Body of pancreas (tissue), 4 donors: Measurements from ENCODE around the gene SHISA5. TPM values are rescaled to one million over a fixed set of nuclear protein-coding genes. Genes with fewer than 3 reads are reported as not detected.

Experiments
- ATAC-seq: fragments of 150-250 bp; one replicate; pipeline ENCODE4 v1.9.1; 2016
- DNase-seq, 4 donors: peaks; one replicate each; pipeline ENCODE4 v3.0.0-alpha.2; 2019
- H3K27ac ChIP-seq, 4 donors: fragments of 200-600 bp; sonication (generic); 1 replicate in 3 of 4; 2 replicates in 1 of 4; pipeline versions ENCODE4 v1.5.1 to v1.6.1; 2016 to 2019; ENCODE audit warnings: mild to moderate bottlenecking in 1 of 4, mixed read lengths in 1 of 4, moderate library complexity in 1 of 4
- H3K27me3 ChIP-seq, 2 donors: fragments of 200-600 bp; sonication (generic); one replicate each; pipeline ENCODE4 v1.6.0; 2016; ENCODE audit warnings: mild to moderate bottlenecking in 1 of 2
- H3K36me3 ChIP-seq, 2 donors: fragments of 200-600 bp; sonication (generic); replicated peaks in 1 of 2; 2 replicates each; pipeline ENCODE4 v1.5.1; 2016; ENCODE audit warnings: low read depth in 2 of 2; ENCODE audit not compliant: insufficient read depth in 1 of 2
- H3K4me1 ChIP-seq: fragments of 200-600 bp; sonication (generic); one replicate; pipeline ENCODE4 v1.6.0; 2016
- H3K4me3 ChIP-seq, 2 donors: fragments of 200-600 bp; sonication (generic); 1 replicate in 1 of 2; 2 replicates in 1 of 2; pipeline ENCODE4 v1.5.1; 2016 to 2019
- H3K9me3 ChIP-seq, 3 donors: fragments of 200-600 bp; sonication (generic); 1 replicate in 2 of 3; 2 replicates in 1 of 3; pipeline ENCODE4 v1.5.1; 2016
- POLR2A ChIP-seq, 3 donors: fragments of 450-650 bp; IDR thresholded peaks; one replicate each; pipeline ENCODE4 v1.6.1; 2016; ENCODE audit warnings: antibody characterized with exemption in 3 of 3, mild to moderate bottlenecking in 2 of 3
- WGBS, 2 donors: methylation state at CpG; one replicate each; pipeline ENCODE4 v1.1.5; 2017; 5-methylcytosine and 5-hydroxymethylcytosine counted together
- intact Hi-C: fragments of 100-400 bp; cut with DNase I; formaldehyde crosslinking; loops from one replicate; pipeline ENCODE4 v1.15.1; 2023
- total RNA-seq, 2 donors: library from RNA; depleted of rRNA; stranded (reverse); fragments of >200 nt; gene quantifications; one replicate each; pipeline ENCODE4 v1.1.0, GENCODE V29; 2016
- TF ChIP-seq, protein P1 (sequence below), 7 experiments: fragments of 450-650 bp in 4 of 7; fragments of 200-600 bp in 3 of 7; sonication (generic) in 3 of 7; IDR thresholded peaks; one replicate each; pipeline ENCODE4 v1.5.1; 2016 to 2019; ENCODE audit warnings: antibody characterized with exemption in 7 of 7

SHISA5 gene
- total RNA-seq, 2 donors from 2014 or later: 46.5 to 48.5 TPM

DNA sequence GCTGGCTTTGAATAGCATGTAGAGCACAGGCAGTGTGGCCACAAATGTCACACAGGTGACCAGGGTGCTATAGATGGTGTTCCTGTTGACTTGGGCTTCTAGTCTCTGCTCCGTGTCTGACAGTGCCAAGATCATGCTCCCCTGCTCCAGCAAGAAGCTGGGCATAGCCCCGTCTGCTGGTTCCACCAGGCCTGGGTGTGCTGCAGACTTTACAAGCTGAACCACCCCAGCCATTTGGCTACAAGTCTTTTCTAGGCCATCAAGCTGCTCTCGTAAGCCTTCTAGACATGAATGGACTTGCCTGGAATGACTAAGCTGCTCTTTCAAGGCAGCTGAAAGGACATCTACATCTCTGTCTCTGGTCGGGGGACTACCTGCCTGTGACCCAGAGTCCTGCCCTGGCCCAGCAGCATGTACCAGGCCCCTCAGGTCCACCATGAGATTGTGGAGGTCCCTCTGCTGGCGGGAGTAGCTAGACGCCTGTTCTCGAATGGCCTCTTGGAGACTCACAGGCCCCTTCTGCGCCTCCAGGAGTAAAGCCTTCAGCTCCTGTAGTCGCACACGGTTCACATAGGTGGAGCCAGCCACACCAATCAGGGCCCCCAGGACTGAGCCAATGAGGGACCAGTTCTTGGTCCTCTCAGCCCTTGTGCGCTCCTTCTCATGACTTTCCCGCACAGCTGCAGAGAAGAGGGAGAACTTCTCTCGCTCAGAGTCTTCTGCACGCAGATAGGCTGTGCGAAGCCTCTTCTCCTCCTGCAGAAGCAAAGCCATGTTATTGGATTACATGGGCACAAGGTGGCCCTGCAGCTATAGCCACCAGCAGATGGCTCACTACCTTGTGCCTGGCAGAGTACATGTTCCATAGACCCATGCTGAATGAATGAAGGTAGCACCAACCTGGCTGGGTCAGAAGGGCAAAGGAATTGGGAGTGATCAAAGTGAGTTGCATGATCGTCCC, 71.3 kb downstream of the SHISA5 start:
- DNase-seq (no peak), ATAC-seq (no peak)
- H3K27ac ChIP-seq: peak overlapping the region in 1 of 4 donors; percentile 93
- no peaks in the 10 kb centered on the region for H3K36me3 ChIP-seq
- TF ChIP-seq POLR2A (IDR thresholded peaks at IDR 0.05): no peak
- TF ChIP-seq, protein P1, sequence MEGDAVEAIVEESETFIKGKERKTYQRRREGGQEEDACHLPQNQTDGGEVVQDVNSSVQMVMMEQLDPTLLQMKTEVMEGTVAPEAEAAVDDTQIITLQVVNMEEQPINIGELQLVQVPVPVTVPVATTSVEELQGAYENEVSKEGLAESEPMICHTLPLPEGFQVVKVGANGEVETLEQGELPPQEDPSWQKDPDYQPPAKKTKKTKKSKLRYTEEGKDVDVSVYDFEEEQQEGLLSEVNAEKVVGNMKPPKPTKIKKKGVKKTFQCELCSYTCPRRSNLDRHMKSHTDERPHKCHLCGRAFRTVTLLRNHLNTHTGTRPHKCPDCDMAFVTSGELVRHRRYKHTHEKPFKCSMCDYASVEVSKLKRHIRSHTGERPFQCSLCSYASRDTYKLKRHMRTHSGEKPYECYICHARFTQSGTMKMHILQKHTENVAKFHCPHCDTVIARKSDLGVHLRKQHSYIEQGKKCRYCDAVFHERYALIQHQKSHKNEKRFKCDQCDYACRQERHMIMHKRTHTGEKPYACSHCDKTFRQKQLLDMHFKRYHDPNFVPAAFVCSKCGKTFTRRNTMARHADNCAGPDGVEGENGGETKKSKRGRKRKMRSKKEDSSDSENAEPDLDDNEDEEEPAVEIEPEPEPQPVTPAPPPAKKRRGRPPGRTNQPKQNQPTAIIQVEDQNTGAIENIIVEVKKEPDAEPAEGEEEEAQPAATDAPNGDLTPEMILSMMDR (IDR thresholded peaks at IDR 0.05): no peak
- peaks cover 34% of the 10 kb centered on the region for H3K4me1 ChIP-seq
- whole genome bisulfite sequencing, 2 donors: 88% methylated on average over 13 to 16 of the region's 16 CpGs
- H3K9me3 ChIP-seq: no peaks in the 10 kb centered on the region
- no peaks in the 10 kb centered on the region for H3K27me3 ChIP-seq
- intact Hi-C loops: no loop called here
- H3K4me3 ChIP-seq: no peak overlapping the region

DNA sequence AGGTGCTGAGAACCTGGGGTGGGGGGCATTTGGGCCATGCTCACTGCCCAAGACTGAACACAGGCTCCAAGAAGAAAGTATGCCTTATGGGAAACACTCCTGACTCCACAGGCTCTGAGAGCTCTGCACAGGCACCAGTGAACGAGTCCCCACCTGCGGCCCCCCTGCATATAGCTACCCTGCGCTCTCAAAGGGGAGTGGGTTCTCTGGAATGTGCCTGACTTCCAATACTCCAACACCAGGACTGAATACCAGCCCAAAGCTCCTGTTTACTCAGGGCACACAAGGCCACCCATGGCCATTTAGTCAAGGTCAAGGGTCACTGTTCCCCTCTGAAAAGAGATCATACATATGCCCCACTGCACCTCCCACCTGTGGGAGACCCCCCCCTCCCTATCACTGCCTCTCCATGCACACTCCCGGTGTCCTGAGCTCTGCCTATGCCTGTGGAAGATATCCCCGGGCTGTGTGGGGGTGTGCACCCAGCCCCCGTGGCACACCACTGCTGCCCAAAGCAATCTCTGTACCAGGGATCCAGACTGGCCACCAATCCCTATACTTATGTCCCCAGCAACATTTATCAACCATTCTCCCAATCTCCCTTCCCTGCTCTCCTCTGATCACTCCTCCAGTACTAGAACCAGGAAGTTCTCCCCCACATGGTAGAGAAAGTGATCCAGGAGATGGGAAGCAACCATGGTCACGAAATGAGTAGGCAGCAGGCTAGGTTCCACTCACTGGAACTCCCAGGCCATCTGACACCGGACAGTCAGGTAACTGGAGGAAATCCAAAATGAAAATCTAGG, 72.5 kb downstream of the SHISA5 start:
- Histone ChIP-seq H3K9me3 (no peaks in the 10 kb centered on the region), H3K36me3 (no peaks in the 10 kb centered on the region), H3K4me1 (peaks cover 47% of the 10 kb centered on the region), H3K4me3 (no peak overlapping the region), H3K27ac (peak overlapping the region; percentile 90 to 96 (median 94)), H3K27me3 (no peaks in the 10 kb centered on the region)
- intact Hi-C loops: no loop called here
- WGBS, 2 donors: 59 to 73% methylated on average over 4 to 8 of the region's 8 CpGs
- no peak for ATAC-seq
- no peak for DNase-seq
- TF ChIP-seq, protein P1 (IDR thresholded peaks at IDR 0.05): no peak

DNA sequence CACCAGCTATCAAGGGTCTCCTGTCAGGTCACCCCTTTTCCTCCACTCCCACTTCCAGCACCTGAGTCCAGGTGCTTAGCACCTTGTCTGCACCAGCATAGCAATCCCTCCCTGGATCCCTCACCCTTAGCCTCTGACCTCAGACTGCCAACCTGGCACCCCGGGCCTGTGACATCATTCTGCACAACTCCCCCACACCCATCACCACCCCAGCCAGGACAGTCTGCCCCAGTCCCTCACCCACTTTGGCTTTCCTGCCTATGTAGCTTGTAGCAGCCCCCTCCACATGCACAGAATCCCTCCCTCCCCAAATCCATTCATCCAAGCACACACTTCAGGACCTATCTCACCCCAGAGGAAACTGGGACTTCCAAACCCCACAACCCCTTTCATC, 73.3 kb downstream of the SHISA5 start:
- no peak for TF ChIP-seq POLR2A (IDR thresholded peaks at IDR 0.05)
- TF ChIP-seq, protein P1 (IDR thresholded peaks at IDR 0.05): no peak
- intact Hi-C loops: no loop called here
- no peak overlapping the region for H3K4me3 ChIP-seq

DNA sequence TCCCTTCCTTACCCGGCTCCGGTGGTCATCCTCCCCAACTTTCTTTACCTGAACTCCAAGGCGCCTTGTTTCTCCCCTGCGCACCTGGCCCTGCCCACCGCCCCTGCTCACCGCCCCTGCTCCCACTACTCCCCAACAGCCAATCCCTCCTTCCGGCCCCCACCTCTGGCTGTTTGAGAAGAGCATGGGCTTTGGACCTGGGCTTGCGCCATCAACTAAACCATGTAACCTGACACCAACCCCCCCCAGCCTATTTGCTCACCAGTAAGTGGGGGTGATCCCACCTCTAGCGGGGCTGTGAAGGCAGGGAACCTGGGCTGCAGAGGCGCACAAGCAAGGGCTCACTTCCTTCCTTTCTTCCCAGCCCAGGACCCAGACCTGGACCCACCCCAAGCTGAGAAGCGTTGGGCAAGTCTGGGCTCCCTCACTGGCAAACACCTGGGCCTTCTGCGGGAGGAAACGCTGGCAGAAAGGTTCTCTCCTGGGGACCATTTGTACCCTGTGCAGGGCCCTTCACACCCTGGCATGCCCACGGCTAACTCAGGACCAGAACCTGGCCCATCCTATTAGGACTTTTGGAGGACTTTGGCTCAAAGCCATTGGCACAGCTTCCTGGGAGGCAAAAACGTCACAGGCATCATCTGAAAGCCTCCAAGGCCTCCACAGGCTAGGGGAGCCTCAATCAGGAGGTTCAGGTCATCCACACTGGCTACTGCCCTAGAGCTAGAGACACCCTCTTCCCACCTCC, 73.8 kb downstream of the SHISA5 start, which contains the start of gene PLXNB1:
Gene PLXNB1 (minus strand): TSS at position 127 of the 748 bp plus-strand sequence. CDS start 5,475 bp downstream, outside the sequence.
- TF ChIP-seq, protein P1 (IDR thresholded peaks at IDR 0.05): no peak
- TF ChIP-seq POLR2A (IDR thresholded peaks at IDR 0.05): peak; percentile 28 to 81 (median 58)
- DNase-seq: peak; percentile 81 to 93 (median 92)
- Histone ChIP-seq H3K27ac (peak within 1 kb of the TSS; percentile 90 to 96 (median 94)), H3K27me3 (no peaks in the 10 kb centered on the region), H3K4me1 (peaks cover 52% of the 10 kb centered on the region), H3K9me3 (no peaks in the 10 kb centered on the region), H3K36me3 (no peaks in the 10 kb centered on the region), H3K4me3 (peak within 1 kb of the TSS; percentile 39 to 69)
- ATAC-seq: peak; percentile 59
- 11% methylated on average over 15 of the region's 15 CpGs for WGBS, 2 donors
- intact Hi-C loops: no loop called here

More for the DNA sequence above, 73.3 kb downstream of the SHISA5 start:
- ATAC-seq (no peak), DNase-seq (no peak)
- Histone ChIP-seq H3K4me1 (peaks cover 48% of the 10 kb centered on the region), H3K27ac (peak overlapping the region; percentile 90 to 96 (median 94)), H3K9me3 (no peaks in the 10 kb centered on the region), H3K27me3 (no peaks in the 10 kb centered on the region), H3K36me3 (no peaks in the 10 kb centered on the region)
- WGBS, 2 donors: 36 to 47% methylated on average over 1 of the region's 1 CpG
